ENCODE measurements around the gene ZNF121.
A peak's percentile ranks its signal among the peaks of the same experiment; 100 is the strongest.
"Not testable (repeated sequence)": the region's sequence is repeated elsewhere in the genome, so short reads cannot be mapped to it uniquely, and the experiment has no call there.

Gene ZNF121

GRCh38 chr19:9580728-9581127, 3.6 kb downstream of the ZNF121 start:
- TF ChIP-seq POLR2A (IDR thresholded peaks at IDR 0.05; ENCODE audit: low read depth, low read length) = no peak
- TF ChIP-seq TAF1 (IDR thresholded peaks at IDR 0.05; ENCODE audit: borderline replicate concordance, low read depth, low read length) = no peak
- no peak for TF ChIP-seq POLR2AphosphoS5 (IDR thresholded peaks at IDR 0.05; ENCODE audit: low read depth, low read length)
- DNase-seq (ENCODE audit: insufficient read length) (no peak), FAIRE-seq (no peak)

GRCh38 chr19:9570255-9570654, 14.0 kb downstream of the ZNF121 start:
- FAIRE-seq (no peak), DNase-seq (ENCODE audit: insufficient read length) (no peak)
- TF ChIP-seq TAF1 (IDR thresholded peaks at IDR 0.05; ENCODE audit: borderline replicate concordance, low read depth, low read length) (no peak), POLR2AphosphoS5 (IDR thresholded peaks at IDR 0.05; ENCODE audit: low read depth, low read length) (no peak), POLR2A (IDR thresholded peaks at IDR 0.05; ENCODE audit: low read depth, low read length) (no peak)

- DNase-seq (ENCODE audit: insufficient read length) (no peak), FAIRE-seq (no peak)
- no peak for TF ChIP-seq POLR2AphosphoS5 (IDR thresholded peaks at IDR 0.05; ENCODE audit: low read depth, low read length)
Observed at GRCh38 chr19:9566729-9567128, 17.6 kb downstream of the ZNF121 start.

GRCh38 chr19:9565900-9566705, 18.2 kb downstream of the ZNF121 start:
- no peak for DNase-seq (ENCODE audit: insufficient read length)
- FAIRE-seq = no peak
- TF ChIP-seq TAF1 (IDR thresholded peaks at IDR 0.05; ENCODE audit: borderline replicate concordance, low read depth, low read length) (no peak), POLR2A (IDR thresholded peaks at IDR 0.05; ENCODE audit: low read depth, low read length) (no peak), POLR2AphosphoS5 (IDR thresholded peaks at IDR 0.05; ENCODE audit: low read depth, low read length) (no peak)

GRCh38 chr19:9552536-9553274, 31.6 kb downstream of the ZNF121 start:
- no peak for DNase-seq (ENCODE audit: insufficient read length)
- FAIRE-seq = no peak
- no peak for TF ChIP-seq POLR2A (IDR thresholded peaks at IDR 0.05; ENCODE audit: low read depth, low read length)

- FAIRE-seq (no peak), DNase-seq (ENCODE audit: insufficient read length) (no peak)
- TF ChIP-seq POLR2A (IDR thresholded peaks at IDR 0.05; ENCODE audit: low read depth, low read length) (no peak), TAF1 (IDR thresholded peaks at IDR 0.05; ENCODE audit: borderline replicate concordance, low read depth, low read length) (no peak), POLR2AphosphoS5 (IDR thresholded peaks at IDR 0.05; ENCODE audit: low read depth, low read length) (no peak)
Observed at GRCh38 chr19:9547870-9548269, 36.4 kb downstream of the ZNF121 start.

GRCh38 chr19:9541281-9541680, 43.0 kb downstream of the ZNF121 start:
- DNase-seq (ENCODE audit: insufficient read length); FAIRE-seq: not testable (repeated sequence)

- not testable (repeated sequence) for DNase-seq (ENCODE audit: insufficient read length); FAIRE-seq
Observed at GRCh38 chr19:9539921-9540320, 44.4 kb downstream of the ZNF121 start.

GRCh38 chr19:9539201-9539600, 45.1 kb downstream of the ZNF121 start:
- DNase-seq (ENCODE audit: insufficient read length); FAIRE-seq: not testable (repeated sequence)

GRCh38 chr19:9538183-9539058, 45.9 kb downstream of the ZNF121 start, which contains the start of gene ZNF426:
Gene ZNF426 (minus strand): TSS chr19:9538645. CDS start chr19:9536232, 2,413 bp downstream.
- DNase-seq (ENCODE audit: insufficient read length) (peak; percentile 71), FAIRE-seq (peak; percentile 94)
- TF ChIP-seq TAF1 (IDR thresholded peaks at IDR 0.05; ENCODE audit: borderline replicate concordance, low read depth, low read length) (peak; percentile 45; the same call in 1 of the 2 replicates), POLR2AphosphoS5 (IDR thresholded peaks at IDR 0.05; ENCODE audit: low read depth, low read length) (no peak), POLR2A (IDR thresholded peaks at IDR 0.05; ENCODE audit: low read depth, low read length) (peak; percentile 61)

- TF ChIP-seq TAF1 (IDR thresholded peaks at IDR 0.05; ENCODE audit: borderline replicate concordance, low read depth, low read length) = no peak
- TF ChIP-seq POLR2A (IDR thresholded peaks at IDR 0.05; ENCODE audit: low read depth, low read length) = no peak
- TF ChIP-seq POLR2AphosphoS5 (IDR thresholded peaks at IDR 0.05; ENCODE audit: low read depth, low read length) = no peak
- FAIRE-seq (no peak), DNase-seq (ENCODE audit: insufficient read length) (no peak)
Observed at GRCh38 chr19:9535934-9536333, 48.4 kb downstream of the ZNF121 start.

GRCh38 chr19:9531933-9532332, 52.4 kb downstream of the ZNF121 start:
- TF ChIP-seq POLR2AphosphoS5 (IDR thresholded peaks at IDR 0.05; ENCODE audit: low read depth, low read length) = no peak
- TF ChIP-seq POLR2A (IDR thresholded peaks at IDR 0.05; ENCODE audit: low read depth, low read length) = no peak
- no peak for TF ChIP-seq TAF1 (IDR thresholded peaks at IDR 0.05; ENCODE audit: borderline replicate concordance, low read depth, low read length)
- FAIRE-seq (no peak), DNase-seq (ENCODE audit: insufficient read length) (no peak)
